Prostate gland (tissue), 2 donors: ENCODE results near the gene ZNF624.

Source experiments
- CTCF ChIP-seq, 4 experiments: fragments of 200-600 bp in 2 of 4; fragments of 450-650 bp in 2 of 4; sonication (generic) in 2 of 4; IDR thresholded peaks; 1 replicate in 3 of 4; 2 replicates in 1 of 4; pipeline ENCODE4 v1.5.1; 2016 to 2019; ENCODE audit warnings: antibody characterized with exemption in 4 of 4, mild to moderate bottlenecking in 2 of 4, moderate library complexity in 2 of 4
- POLR2A ChIP-seq: fragments of 450-650 bp; IDR thresholded peaks from one replicate; pipeline ENCODE4 v1.6.1; 2016; ENCODE audit warnings: antibody characterized with exemption, mild to moderate bottlenecking
- POLR2AphosphoS5 ChIP-seq: sonication (generic); formaldehyde crosslinking; IDR thresholded peaks from one replicate; pipeline ENCODE4 v1.6.1; 2017; ENCODE audit warnings: antibody characterized with exemption

GRCh38 chr17:16652847-16653366, 743 bp downstream of the ZNF624 start:
- no peak for TF ChIP-seq CTCF (IDR thresholded peaks at IDR 0.05)
- no peak for TF ChIP-seq POLR2AphosphoS5
- no peak for TF ChIP-seq POLR2A
